Activated effector memory CD4-positive, alpha-beta T cell treated with anti-CD3 and anti-CD28 coated beads, Interleukin-2, amount 50 U/mL, for 16 hours (primary cell): ENCODE results near the gene RAP1GAP2.

ENCODE experiments used
- DNase-seq: peaks from one replicate; pipeline ENCODE4 v3.0.0-alpha.2; 2020

Gene RAP1GAP2

DNA sequence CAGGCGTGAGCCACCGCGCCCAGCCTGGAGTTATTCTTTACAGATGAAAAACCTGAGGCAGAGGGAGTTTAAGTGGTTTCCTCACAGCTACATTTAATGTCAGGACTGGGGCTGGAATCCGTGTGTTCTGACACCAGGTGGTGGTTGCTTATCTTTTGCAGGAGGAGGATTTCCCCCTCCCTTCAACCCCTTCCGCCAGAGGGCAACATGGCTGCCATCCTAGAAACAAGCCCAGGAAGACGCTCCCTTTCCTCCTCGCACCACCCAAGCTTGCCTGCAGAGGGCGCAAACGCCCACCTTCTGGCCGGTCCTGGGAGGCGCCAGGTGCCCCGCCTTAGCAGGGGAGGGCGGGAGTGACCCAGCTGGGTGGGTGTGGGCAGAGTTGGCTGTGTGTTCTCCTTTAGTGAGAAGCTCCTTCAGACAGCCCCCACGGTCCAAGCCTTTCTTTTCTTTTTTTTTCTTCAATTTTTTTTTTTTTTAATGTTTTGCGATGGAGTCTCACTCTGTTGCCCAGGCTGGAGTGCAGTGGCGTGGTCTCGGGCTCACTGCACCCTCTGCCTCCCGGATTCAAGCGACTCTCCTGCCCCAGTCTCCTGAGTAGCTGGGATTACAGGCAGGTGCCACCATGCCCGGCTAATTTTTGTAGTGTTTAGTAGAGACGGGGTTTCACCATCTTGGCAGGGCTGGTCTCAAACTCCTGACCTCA lies 9.9 kb upstream of the RAP1GAP2 start:
- peak; percentile 96 for DNase-seq

DNA sequence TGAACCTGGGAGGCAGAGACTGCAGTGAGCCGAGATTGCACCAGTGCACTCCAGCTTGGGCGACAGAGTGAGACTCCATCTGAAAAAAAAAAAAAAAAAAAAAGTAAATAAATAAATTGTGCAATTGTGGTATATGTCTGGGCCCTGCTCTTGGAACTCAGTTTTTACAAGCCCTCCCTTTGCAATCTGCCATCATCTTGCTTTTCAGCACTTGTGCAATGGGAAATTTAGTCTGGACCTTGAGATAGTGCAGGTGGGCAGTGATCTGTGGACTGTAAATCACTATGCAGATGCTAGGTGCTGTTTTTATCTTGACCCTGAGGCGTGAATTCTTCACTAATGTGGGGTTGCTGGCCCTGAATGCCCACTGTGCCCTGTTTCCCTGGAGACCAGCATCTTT lies 6.5 kb upstream of the RAP1GAP2 start:
- no peak for DNase-seq

DNA sequence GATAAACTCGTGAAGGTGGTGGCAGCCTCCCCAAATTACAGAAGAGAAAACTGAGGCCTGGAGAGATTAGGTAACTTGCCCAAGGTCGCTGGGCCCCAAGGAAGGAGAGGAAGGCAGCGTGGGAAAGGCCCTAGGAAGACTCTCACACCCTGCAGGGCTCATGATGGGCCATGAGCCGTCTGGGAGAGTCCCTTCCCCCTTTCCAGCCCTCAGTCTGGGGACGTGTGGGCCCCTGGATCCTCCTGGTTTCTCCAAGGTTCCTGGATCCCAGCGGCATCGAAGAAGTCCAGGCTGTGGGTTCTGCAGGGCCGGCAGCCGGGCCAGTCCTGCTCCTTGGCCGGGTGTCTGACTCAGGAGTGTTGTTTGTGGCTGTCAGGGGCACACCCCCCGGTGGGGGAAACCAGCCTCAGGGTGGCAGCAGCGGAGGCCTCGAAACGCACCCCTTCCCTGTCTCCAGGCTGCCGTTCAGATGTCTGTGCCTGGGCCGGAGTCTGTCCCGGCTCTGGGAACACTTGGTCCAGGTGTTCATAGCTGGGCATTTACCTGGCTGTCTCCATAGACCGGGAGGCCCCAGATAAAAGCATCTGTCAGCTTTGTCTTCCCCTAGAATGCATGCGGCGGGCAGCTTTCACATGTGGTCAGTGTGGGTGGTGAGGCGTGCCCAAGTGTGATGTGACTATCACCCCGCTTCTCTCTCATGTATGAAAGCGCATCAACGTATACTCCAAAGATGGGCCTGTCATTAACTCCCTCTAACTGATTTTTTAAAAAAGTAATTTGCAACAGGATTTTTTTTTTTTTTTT lies 3.7 kb upstream of the RAP1GAP2 start:
- peak; percentile 83 for DNase-seq

DNA sequence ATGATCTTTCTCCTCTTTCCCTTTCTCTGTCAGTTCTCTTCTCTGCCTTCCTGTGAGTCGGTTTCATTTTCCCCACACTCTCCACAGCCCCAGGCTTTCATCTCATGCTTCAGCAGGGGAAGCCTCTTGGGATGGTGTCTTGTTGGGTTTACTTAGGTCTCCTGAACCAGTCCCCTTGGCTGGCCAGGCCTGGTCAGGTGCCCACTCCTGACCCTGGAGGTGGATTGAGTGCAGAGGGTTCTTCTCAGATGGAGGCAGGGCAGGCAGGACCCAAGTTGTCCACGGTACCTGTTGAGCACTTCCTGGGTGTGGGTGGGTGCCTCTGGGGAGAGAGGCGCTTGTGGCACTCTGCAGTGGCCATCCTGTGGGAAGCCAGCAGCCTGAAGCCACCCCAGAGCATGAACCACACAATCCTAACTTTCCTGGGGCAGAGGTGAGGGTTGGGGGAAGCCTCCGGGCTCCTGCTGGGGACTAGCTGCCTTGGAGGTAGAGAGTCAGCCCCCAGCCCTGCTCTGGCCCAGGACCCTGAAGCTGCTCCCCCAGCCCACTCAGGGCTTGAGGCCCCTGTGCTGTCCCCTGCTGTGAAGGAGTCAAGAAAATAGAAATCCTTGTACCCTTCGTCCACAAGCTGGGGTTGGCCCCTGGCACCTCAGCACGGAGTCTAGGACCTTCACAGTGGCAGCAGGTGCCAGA lies 2.0 kb upstream of the RAP1GAP2 start:
- peak; percentile 70 for DNase-seq

DNA sequence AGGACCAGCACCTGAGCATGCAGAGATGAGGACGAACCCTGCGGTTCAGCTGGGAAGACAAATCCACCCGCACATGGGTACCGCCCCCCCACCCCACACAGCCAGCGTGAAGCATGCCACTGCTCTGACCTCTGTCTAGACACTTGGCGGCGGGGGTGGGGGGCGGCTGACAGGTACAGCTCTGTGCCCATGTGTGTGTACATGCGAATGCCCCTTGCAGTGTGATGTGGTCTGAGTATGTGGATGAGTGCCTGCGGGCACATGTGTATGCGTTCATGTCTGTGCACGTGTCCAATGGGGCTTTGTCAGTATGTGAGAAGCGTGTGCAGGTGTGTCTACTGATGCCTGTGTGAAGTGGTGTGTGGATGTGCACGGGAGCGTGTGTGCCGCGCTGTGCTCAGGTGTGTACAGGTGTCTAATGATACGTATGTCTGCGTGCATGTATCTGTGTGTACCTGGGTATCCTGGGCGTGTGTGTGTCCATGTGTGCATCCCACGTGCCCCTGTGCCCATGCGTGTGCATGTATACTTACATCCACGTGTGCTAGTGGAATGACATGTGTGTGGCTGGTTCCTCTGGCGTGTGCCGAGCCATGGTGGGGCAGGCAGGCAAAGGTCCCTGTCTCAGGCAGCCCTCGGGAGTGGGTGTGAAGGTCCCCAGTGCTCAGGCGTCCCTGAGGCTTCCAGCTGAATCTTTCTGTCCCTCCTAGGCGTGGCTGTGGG lies 636 bp upstream of the RAP1GAP2 start:
- no peak for DNase-seq

DNA sequence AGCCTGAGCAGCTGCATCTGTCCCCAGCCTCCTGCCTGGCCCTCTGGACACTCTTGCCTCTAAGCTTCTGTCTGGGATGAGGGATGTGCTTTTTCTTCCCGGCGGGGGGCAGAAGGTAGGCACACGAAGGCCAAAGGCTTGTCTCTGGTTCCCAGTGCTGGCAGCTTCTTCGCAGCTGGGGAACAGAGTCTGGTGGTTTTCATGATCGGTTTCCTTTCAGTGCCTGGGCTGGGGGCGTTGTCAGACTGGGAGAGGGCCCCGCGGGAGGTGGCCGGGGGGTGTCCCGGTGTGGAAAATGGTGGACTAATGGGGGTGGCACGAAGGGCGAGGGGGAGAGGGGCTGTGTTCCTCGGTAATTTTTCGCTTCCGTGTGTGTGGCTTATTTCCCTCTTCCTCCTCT lies 988 bp downstream of the RAP1GAP2 start:
- no peak for DNase-seq

DNA sequence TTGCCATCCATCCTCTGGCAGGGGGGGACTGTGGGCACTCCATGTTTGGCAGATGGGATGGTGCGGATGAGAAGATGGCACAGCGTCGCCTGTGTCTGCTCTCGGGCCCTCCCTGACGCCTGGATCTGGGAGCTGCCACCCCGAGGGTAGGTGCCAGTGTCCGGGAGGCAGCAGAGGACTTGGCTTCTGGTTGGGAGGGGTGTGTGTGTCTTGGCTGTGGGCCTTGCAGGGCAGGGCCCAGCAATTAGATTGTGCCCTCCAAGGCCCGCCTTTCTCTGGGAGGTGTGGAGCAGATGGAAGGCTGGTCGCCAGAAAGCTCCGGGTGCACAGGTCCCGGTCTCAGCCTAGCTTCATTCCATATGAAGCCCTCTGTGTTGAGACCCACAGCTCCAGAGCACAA lies 1.4 kb downstream of the RAP1GAP2 start:
- DNase-seq, result no peak

DNA sequence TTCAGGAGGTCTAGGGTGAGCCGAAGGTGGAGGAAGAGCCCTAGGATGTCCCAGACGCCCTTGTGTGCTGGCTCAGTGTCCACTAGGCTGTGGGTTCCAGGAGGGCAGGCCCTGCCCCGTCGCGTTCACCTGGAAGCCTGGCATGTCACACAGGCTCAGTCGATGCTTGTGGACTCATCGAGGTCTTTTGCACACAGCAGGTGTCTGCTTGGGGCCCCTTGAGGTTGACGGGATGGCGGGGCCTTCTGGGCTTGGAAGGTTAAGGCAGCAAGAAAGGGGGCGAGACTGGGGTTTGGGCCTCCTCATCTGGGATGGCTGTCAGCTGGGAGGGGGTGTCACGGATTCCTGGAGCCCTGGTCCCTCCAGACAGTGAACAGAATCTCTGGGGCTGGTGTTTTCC lies 1.9 kb downstream of the RAP1GAP2 start:
- DNase-seq, result no peak

DNA sequence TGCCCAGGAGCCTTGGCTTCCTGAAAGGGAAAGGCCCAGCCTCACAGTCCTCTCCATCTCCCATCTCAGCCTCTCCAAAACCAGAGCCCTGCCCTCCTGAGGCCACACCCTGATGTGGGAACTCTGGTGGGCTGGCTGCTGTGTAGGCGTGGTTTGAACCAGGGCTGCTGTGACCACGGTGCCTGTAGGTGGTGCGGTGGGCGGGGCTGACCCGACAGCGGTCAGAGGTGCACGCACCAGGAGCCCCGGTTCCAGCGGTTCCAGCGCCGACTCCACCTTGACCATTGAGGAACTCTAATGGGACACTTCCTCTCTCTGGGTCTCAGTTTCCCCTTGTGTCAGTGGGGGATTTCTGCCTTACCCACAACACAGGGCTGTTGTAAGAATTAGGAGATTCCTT lies 2.4 kb downstream of the RAP1GAP2 start:
- no peak for DNase-seq

DNA sequence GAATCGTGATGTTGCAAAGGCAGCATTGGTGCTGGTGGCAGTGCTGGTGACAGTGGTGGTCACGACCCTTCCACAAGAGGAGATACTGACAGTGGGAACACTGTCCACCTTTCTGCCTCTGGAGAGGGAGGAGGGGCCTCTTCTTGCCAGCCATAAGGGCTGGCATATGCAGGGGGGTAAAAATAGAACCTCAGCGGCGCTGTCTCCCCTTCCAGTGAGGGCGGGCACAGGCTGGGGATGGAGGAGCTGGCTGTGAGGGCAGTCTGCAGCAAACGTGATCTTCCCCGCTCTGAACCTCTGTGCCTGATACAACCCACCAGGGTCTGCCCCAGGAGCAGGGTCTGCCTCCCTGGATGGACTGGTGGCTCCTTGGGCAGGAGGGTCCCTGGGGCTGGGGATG lies 3.4 kb downstream of the RAP1GAP2 start:
- no peak for DNase-seq

DNA sequence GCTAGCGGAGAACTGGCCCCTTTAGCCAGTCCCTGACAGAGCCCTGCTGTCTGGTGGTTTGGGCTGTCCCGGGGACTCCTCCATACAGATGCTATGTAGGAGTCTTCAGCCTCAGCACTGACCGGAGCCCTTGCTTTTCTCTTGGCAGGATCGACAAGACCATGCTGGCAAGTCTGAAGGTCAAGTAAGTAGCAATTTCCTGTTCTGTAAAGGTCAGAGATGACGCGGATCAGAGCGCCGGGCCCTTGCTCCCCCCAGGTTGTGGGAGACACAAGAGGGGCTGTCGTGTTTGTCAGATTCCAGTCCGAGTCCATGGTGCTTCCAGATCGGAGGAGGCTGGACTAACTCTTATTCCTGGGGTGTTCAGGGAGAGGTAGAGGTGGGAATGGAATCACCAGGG lies 4.1 kb downstream of the RAP1GAP2 start:
- no peak for DNase-seq

DNA sequence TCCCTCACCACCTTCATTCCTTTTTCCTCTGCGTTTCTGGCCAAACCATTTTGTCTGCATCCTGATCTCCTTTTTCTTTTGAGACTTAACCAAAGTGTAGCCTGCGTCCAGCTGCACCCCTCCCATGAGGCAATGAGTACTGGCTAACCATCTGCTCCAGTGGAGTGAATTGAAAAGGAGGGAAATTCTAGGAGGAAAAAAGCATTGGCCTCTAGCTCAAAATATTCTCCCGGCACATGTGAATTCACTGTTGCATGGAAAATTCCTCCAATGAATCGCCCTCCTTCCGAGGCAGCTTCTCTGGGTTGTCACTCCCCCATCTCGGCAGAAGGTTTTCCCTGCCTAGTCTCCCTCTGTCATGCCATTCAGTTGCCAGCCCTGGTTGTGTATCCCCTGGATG lies 5.6 kb downstream of the RAP1GAP2 start:
- no peak for DNase-seq

DNA sequence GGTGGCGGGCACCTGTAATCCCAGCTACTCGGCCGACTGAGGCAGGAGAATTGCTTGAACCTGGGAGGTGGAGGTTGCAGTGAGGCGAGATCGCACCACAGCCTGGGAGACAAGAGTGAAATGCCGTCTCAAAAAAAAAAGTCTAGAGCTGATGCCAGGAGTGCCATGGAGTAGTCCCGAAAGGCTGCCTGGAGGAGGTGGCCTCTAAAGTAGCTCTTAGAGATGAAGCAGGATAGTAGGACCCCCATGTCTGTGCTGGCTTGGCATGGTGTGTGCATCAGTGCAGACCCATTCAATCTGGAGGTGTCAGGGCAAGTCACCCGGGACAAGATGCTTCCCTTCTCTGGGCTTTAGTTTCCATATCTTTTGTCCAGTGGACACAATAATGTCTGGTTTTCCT lies 6.3 kb downstream of the RAP1GAP2 start:
- no peak for DNase-seq

DNA sequence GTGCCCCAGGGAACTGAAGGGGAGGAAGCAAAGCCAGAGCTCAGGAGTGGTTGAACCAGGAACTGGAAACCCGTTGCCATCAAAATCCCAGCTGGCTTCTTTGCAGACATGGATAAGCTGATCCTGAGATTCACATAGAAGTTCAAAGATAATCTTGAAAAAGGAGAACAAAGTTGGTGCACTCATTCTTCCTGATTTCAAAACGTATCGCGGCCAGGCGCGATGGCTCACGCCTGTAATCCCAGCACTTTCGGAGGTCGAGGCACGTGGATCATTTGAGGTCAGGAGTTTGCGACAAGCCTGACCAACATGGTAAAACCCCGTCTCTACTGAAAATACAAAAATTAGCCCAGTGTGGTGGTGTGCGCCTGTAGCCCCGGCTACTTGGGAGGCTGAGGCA lies 7.1 kb downstream of the RAP1GAP2 start:
- no peak for DNase-seq

DNA sequence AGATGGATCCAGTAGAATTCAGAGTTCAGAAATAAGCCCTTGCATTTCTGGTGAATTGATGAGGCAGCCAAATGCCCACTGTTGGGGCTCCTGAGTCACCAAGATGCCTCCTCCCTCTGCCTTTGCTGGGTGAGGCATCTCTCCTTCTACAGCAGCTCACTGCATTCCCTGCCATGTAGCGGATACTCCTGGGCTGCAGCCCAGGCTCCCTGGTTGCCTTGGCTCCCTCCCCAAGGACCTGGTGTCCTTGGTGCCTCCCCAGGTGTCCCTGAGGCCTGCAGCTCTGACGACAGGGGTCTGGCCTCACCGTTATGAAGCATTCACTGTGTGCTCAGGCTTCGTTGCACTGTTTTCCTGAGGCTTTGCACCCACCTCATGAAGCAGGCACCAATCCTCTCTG lies 7.7 kb downstream of the RAP1GAP2 start:
- DNase-seq, result no peak

DNA sequence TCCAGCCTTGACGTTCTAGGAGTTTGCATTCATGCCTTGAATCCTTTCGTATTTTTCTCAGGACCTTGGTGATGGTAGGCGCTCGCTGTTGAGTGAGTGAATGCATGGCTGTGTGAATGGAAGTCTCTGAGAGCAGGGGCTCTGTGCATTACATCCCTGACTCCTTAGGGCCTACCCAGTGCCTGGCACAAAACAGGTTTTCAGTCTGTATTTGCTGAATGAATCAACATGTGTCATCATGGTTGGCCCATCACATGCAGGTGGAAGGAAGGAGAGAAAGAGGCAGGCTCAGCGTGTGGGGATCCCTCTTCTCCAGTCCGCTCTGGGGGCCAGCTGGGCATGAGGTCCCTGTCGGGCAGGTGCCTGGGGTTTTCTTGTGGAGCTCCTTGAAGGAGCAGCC lies 8.7 kb downstream of the RAP1GAP2 start:
- no peak for DNase-seq

DNA sequence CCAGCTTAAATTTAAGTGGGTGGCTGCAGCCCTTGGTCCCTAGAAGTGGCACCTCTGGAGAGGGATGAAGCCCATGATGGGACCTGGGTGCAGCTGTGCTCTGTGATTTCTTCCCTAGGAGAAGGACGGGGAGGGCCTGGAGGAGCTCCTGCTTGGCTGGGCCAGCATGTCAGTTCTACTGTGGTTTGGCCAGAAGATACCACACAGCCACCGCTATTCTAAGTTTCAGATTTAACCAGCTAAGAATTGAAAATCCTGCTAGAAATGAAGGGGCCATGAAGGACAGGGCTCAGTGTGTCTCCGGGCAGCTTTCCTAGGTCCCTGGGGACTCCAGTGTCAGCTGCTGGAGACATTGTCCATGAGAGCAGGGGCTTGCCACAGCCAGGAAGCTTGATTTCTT lies 9.7 kb downstream of the RAP1GAP2 start:
- DNase-seq, result no peak

DNA sequence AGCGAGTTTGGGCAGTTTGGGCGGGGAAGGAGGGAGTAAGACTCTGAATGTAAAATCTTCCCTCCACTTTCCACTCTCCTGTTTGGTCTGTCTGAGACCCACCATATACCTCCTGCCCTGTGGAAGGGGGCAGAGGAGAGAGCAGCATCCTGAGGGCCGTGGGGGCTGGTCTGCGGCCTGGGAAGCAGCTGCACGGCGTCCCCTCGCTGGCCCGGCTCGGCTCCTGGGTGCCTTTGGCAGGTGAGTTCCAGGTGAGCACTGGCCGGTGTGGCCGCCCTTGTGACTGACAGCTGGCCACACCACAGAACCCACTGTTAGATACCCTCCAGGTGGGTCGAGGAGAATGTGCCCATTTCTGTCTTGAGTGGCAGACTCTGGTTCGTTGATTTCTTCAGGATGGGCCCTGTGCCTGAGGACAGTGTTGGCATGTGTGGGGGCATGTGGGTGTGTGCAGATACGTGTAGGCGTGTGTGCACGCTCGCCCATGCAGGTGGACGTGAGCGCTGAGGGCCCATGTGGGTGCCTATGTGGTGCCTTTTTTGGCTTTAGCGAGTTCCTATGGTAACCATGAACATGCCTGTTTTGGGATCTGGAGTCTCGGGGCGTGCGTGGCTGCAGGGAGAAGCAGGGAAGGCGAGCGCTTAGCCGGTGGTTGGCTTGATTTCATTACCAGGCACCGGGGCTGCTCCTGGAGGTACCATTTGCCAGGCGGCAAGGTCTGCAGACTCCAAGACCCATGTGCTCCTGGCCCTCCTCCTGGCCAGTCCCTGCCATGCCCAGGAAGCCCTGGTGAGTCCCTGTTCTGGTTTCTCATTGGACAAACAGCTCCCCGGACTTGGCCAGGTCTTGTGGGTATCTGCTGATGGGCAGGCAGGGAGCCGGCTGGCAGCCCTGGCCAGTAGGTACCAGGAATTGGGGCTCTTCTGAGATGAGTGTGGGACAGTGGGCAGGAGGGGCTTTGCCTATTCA lies 12.4 kb downstream of the RAP1GAP2 start:
- no peak for DNase-seq

DNA sequence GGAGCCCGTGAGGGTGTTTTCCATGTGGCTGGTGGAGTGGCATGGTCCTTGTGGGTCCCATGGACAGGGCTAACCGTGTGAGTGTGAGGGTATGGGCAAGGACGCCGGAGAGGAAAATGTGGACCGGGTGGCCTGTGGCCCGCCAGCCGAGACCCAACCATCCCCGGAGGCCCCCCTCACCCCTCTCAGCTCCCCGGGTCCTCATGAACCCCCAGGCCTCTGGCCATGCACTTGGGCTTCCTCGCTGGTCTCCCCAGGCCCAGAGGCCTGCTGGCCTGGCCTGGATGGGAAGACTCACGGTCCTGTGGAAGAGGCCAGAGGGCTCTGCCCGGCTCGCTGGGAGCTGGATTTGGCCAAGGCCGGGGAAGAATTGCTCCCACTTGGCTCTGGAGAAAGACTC lies 13.1 kb downstream of the RAP1GAP2 start:
- DNase-seq, result no peak

DNA sequence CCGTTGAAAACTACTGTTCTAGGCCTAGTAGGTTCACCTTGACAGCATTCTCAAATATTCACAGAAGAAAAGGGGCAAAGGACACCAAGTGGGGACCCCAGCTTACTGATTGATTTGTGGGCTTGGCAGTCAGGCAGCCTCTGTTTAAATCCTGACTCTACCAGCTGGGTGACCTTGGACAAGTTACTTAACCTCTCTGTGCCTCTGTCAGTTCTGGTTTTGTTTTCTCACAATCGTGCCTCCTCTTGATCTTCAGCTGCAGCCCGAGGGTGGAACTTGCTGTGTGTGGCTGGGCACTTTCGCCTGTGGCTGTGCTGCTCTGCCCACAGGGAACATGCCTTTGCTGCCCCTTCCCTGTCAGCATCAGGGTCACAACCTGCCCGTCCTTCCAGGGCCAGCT lies 17.8 kb downstream of the RAP1GAP2 start:
- no peak for DNase-seq

DNA sequence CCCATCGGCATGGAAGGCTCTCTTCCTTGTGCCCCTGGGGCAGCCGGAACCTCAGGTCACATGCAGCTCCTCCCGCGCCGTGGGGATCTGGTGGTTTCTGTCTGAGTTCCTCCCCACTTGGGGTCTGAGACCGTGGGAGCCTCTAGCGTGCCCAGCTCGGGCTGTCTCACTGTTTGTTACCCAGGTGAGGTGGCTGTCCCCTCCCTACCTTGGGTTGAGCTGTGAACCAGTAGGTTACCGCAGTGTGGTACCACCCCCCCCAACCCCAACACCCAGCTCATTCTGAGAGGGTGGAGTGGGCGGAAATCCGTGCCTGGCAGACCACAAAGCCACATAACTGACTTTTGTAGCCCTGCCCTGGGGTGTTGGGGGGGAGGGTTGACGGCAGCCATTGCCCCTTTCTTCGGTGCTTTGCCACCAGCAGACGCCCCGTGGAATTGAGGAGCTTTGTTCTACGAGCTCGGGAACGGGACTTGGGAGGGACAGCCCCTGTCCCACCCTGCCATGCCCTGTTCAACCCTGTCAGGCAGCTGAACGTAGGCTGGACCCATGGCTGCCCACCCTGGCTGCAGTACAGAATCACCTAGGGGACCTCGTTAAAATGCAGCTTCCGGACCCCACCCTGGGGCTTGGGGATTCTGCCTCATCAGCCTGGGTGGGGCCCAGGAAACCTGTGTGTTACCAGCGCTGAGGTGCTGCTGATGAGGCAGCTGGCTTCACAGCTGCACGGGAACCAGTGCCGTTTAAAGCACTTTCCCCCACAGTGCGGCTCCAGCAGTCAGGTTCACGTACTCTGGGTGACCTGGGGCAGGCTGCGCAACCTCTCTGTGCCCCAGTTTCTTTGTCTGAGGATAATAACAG lies 18.5 kb downstream of the RAP1GAP2 start:
- peak; percentile 97 for DNase-seq
